Parathyroid adenoma (tissue), 2 donors: Measurements from ENCODE around the gene ZP4.

ENCODE experiments used
- H2AFZ ChIP-seq: fragments of 300-600 bp; sonication (generic); one replicate; pipeline ENCODE4 v1.7.0; 2017; ENCODE audit warnings: antibody characterized with exemption, mild to moderate bottlenecking
- H3K27ac ChIP-seq: fragments of 300-600 bp; sonication (generic); one replicate; pipeline ENCODE4 v1.7.0; 2017
- H3K27me3 ChIP-seq: fragments of 300-600 bp; sonication (generic); one replicate; pipeline ENCODE4 v1.7.0; 2017; ENCODE audit warnings: low read length; ENCODE audit not compliant: control insufficient read depth, insufficient read depth
- H3K36me3 ChIP-seq: fragments of 300-600 bp; sonication (generic); one replicate; pipeline ENCODE4 v1.7.0; 2017; ENCODE audit warnings: low read length; ENCODE audit not compliant: control insufficient read depth, insufficient read depth
- H3K4me1 ChIP-seq: fragments of 300-600 bp; sonication (generic); one replicate; pipeline ENCODE4 v1.7.0; 2017; ENCODE audit warnings: control low read depth
- H3K4me2 ChIP-seq: fragments of 300-600 bp; sonication (generic); one replicate; pipeline ENCODE4 v1.7.0; 2017; ENCODE audit warnings: low read length
- H3K4me3 ChIP-seq: fragments of 300-600 bp; sonication (generic); one replicate; pipeline ENCODE4 v1.7.0; 2017; ENCODE audit warnings: low read depth, low read length
- H3K79me2 ChIP-seq: fragments of 300-600 bp; sonication (generic); one replicate; pipeline ENCODE4 v1.7.0; 2017; ENCODE audit warnings: control low read depth
- H3K9ac ChIP-seq: fragments of 300-600 bp; sonication (generic); one replicate; pipeline ENCODE4 v1.7.0; 2017; ENCODE audit warnings: mild to moderate bottlenecking
- H3K9me3 ChIP-seq: fragments of 300-600 bp; sonication (generic); one replicate; pipeline ENCODE4 v1.7.0; 2017; ENCODE audit warnings: low read length; ENCODE audit not compliant: control insufficient read depth
- CTCF ChIP-seq: fragments of 300-600 bp; sonication (generic); IDR thresholded peaks from one replicate; pipeline ENCODE4 v1.7.0; 2017; ENCODE audit warnings: antibody characterized with exemption, mild to moderate bottlenecking
- donor health status: primary hyperparathyroidism.

Gene ZP4

GRCh38 chr1:237875291-237875690, 15.4 kb downstream of the ZP4 start:
- Histone ChIP-seq H3K4me1 (no peaks in the 10 kb centered on the region), H3K4me2 (no peak overlapping the region), H3K9ac (no peak overlapping the region), H3K27me3 (no peaks in the 10 kb centered on the region), H3K9me3 (no peaks in the 10 kb centered on the region), H3K27ac (no peak overlapping the region), H3K36me3 (no peaks in the 10 kb centered on the region), H3K79me2 (no peaks in the 10 kb centered on the region), H3K4me3 (no peak overlapping the region), H2AFZ (no peak overlapping the region)
- no peak for TF ChIP-seq CTCF

GRCh38 chr1:237873487-237874211, 17.1 kb downstream of the ZP4 start:
- H3K4me1 ChIP-seq: no peaks in the 10 kb centered on the region

GRCh38 chr1:237868817-237869600, 21.7 kb downstream of the ZP4 start:
- Histone ChIP-seq H3K9me3 (no peaks in the 10 kb centered on the region), H3K4me3 (no peak overlapping the region), H3K27me3 (no peaks in the 10 kb centered on the region), H3K27ac (no peak overlapping the region), H3K36me3 (no peaks in the 10 kb centered on the region), H3K4me1 (no peaks in the 10 kb centered on the region), H3K79me2 (no peaks in the 10 kb centered on the region), H3K9ac (no peak overlapping the region), H3K4me2 (no peak overlapping the region), H2AFZ (no peak overlapping the region)
- no peak for TF ChIP-seq CTCF

More at GRCh38 chr1:237873487-237874211, 17.1 kb downstream of the ZP4 start:
- H3K9me3 ChIP-seq: no peaks in the 10 kb centered on the region
- TF ChIP-seq CTCF: no peak
- H3K27ac ChIP-seq: no peak overlapping the region
- no peaks in the 10 kb centered on the region for H3K79me2 ChIP-seq
- no peaks in the 10 kb centered on the region for H3K36me3 ChIP-seq
- H3K27me3 ChIP-seq: no peaks in the 10 kb centered on the region
- no peak overlapping the region for H2AFZ ChIP-seq
- H3K4me3 ChIP-seq: no peak overlapping the region
- H3K9ac ChIP-seq: no peak overlapping the region
- H3K4me2 ChIP-seq: no peak overlapping the region

DNA sequence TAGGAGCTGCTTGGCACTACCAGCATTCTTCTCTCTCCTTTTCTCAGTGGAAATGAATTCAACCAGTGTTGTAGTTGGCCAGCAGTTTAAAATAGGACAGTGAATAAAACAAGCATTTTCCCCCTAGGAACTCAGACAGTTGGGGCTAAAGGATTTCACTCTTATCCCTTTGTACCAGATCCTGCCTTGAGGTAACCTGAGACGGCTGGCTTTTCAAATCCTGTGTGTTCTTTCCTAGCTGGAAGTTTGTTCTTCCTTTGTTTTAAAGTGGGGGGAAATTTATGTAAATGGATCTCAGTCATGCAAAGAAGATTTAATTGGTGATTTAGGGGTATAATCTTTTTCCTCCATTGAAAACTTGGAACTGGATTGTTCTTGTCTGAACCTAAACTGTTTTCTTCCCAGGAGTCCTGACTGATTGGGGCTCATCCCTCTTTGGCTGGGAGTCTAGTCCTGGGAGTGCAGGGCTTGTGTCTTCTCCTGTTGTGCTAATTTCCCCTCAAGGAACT, 23.3 kb downstream of the ZP4 start:
- Histone ChIP-seq H3K9ac (no peak overlapping the region), H3K27ac (no peak overlapping the region), H3K4me2 (no peak overlapping the region), H3K4me3 (no peak overlapping the region), H3K27me3 (no peaks in the 10 kb centered on the region), H3K36me3 (no peaks in the 10 kb centered on the region), H3K79me2 (no peaks in the 10 kb centered on the region), H2AFZ (no peak overlapping the region), H3K4me1 (no peaks in the 10 kb centered on the region), H3K9me3 (no peaks in the 10 kb centered on the region)
- TF ChIP-seq CTCF: no peak
